Lower leg skin (tissue), 3 donors: ENCODE data around the gene ZFP91.

Source experiments
- POLR2A ChIP-seq, 2 donors: fragments of 450-650 bp; IDR thresholded peaks; one replicate each; pipeline ENCODE4 v1.6.1; 2016 to 2017; ENCODE audit warnings: antibody characterized with exemption in 2 of 2, mild to moderate bottlenecking in 1 of 2, moderate library complexity in 1 of 2
- TF ChIP-seq, protein P1 (sequence below), 3 donors: fragments of 450-650 bp; IDR thresholded peaks; one replicate each; pipeline ENCODE4 v1.5.1; 2016; ENCODE audit warnings: antibody characterized with exemption in 3 of 3, mild to moderate bottlenecking in 3 of 3, moderate library complexity in 2 of 3

DNA sequence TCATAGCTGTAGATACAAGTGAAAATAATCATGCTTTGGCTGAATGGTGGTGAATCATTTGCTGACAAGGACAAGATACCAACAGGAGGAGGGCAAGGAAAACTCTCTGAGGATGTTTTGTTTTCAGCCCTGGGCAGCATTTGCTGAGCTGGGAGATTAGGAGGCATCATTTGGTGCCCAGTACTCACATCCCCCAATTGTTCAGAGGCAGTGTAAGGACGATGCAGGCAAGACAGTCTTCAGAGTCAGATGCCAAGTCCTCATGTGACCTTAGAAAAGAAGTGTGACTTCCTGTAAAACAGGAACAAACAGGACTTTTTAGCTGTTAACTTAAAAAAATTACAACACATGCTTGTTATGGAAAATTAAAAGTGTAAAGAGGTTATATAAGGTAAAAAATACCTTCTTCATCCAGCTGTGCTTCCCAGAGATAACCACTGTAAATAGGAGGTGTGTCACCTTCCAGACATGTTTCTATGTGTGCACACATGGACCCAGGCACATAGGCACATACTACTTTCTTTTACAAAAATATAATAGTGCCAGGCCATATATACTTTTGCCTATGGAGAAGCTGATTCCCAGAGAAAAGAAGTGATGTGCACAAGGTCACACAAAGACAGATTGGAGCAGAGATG lies 61.6 kb downstream of the ZFP91 start:
- TF ChIP-seq POLR2A (IDR thresholded peaks at IDR 0.05), result no peak
- TF ChIP-seq, protein P1, sequence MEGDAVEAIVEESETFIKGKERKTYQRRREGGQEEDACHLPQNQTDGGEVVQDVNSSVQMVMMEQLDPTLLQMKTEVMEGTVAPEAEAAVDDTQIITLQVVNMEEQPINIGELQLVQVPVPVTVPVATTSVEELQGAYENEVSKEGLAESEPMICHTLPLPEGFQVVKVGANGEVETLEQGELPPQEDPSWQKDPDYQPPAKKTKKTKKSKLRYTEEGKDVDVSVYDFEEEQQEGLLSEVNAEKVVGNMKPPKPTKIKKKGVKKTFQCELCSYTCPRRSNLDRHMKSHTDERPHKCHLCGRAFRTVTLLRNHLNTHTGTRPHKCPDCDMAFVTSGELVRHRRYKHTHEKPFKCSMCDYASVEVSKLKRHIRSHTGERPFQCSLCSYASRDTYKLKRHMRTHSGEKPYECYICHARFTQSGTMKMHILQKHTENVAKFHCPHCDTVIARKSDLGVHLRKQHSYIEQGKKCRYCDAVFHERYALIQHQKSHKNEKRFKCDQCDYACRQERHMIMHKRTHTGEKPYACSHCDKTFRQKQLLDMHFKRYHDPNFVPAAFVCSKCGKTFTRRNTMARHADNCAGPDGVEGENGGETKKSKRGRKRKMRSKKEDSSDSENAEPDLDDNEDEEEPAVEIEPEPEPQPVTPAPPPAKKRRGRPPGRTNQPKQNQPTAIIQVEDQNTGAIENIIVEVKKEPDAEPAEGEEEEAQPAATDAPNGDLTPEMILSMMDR (IDR thresholded peaks at IDR 0.05), result no peak
